ENCODE measurements around the gene PFKFB4. TPM values are rescaled to one million over a fixed set of nuclear protein-coding genes. Genes with fewer than 3 reads are reported as not detected.

Gene PFKFB4
- total RNA-seq: 13.8 and 14.4 TPM in 2 replicates

GRCh38 chr3:48556796-48557626 is at the start of gene PFKFB4:
Gene PFKFB4, minus strand, starts transcription at chr3:48556803. Its CDS starts 26 bp downstream, at chr3:48556777.

GRCh38 chr3:48595075-48595525 is 38.5 kb upstream of the PFKFB4 start, which contains the start of gene COL7A1:
Gene COL7A1, minus strand, starts transcription at chr3:48595329. Its CDS starts 170 bp downstream, at chr3:48595159.

GRCh38 chr3:48563382-48563918 is 6.8 kb upstream of the PFKFB4 start, which contains the start of gene UCN2:
Gene UCN2, minus strand, starts transcription at chr3:48563781. Its CDS starts 657 bp downstream, at chr3:48563124.

GRCh38 chr3:48504051-48504946 is 52.3 kb downstream of the PFKFB4 start, which contains the start of gene SHISA5:
Gene SHISA5, minus strand, starts transcription at chr3:48504174. Its CDS starts 80 bp downstream, at chr3:48504094.

Other genes with a start within 250 kb of the PFKFB4 start
- not detected in 2 replicates for gene SPINK8, start 223.1 kb downstream of the PFKFB4 start, total RNA-seq
- not detected in 2 replicates for gene FBXW12, start 184.6 kb downstream of the PFKFB4 start, total RNA-seq
- gene PLXNB1, start 126.7 kb downstream of the PFKFB4 start, total RNA-seq: 17.5 and 18.2 TPM in 2 replicates
- 14.2 and 24.5 TPM in 2 replicates for gene CCDC51, start 116.7 kb downstream of the PFKFB4 start, total RNA-seq
- gene TMA7, start 116.5 kb downstream of the PFKFB4 start, total RNA-seq: 410 and 450 TPM in 2 replicates
- 4.3 and 17.0 TPM in 2 replicates for gene ATRIP, start 110.1 kb downstream of the PFKFB4 start, total RNA-seq
- 235 and 272 TPM in 2 replicates for gene SHISA5, start 52.6 kb downstream of the PFKFB4 start, total RNA-seq
- not detected in 2 replicates for gene UCN2, start 7.0 kb upstream of the PFKFB4 start, total RNA-seq
- 4.4 and 6.6 TPM in 2 replicates for gene COL7A1, start 38.5 kb upstream of the PFKFB4 start, total RNA-seq
- 425 and 465 TPM in 2 replicates for gene UQCRC1, start 52.8 kb upstream of the PFKFB4 start, total RNA-seq
- not detected in 2 replicates for gene TMEM89, start 65.0 kb upstream of the PFKFB4 start, total RNA-seq
- gene SLC26A6, start 78.7 kb upstream of the PFKFB4 start, total RNA-seq: 19.3 and 26.2 TPM in 2 replicates
- gene CELSR3, start 106.1 kb upstream of the PFKFB4 start, total RNA-seq: 0.86 and 1.4 TPM in 2 replicates
- 27.1 and 31.4 TPM in 2 replicates for gene NCKIPSD, start 129.1 kb upstream of the PFKFB4 start, total RNA-seq
- 50.9 and 57.1 TPM in 2 replicates for gene IP6K2, start 160.4 kb upstream of the PFKFB4 start, total RNA-seq

Measured in myometrial cell (primary cell).